HEK293 (cell line): ENCODE measurements around the gene STK24.

Experiments used
- CTCF ChIA-PET: fragments of 350-600 bp; formaldehyde crosslinking; extraction: SDS; loops from one replicate; lab custom pipeline; 2021; ENCODE audit warnings: antibody characterized with exemption; lab: Yijun Ruan, JAX
- POLR2A ChIA-PET: fragments of 300-600 bp; formaldehyde crosslinking; extraction: SDS; loops from one replicate; lab custom pipeline; 2020; ENCODE audit warnings: antibody characterized with exemption, inconsistent platforms; lab: Yijun Ruan, JAX
- H3K27ac ChIP-seq: fragments of 200-500 bp; sonication (Bioruptor generic); 2 replicates; pipeline ENCODE4 v1.5.1; 2014; ENCODE audit warnings: low read depth, low read length, control low read depth, inconsistent platforms; ENCODE audit errors: extremely low read depth
- H3K36me3 ChIP-seq, 2 experiments: fragments of 200-500 bp in 1 of 2; sonication (Bioruptor generic) in 1 of 2; 1 replicate in 1 of 2; 2 replicates in 1 of 2; pipeline ENCODE4 v1.5.1; 2014 to 2017; ENCODE audit warnings: inconsistent platforms in 2 of 2, low read length in 2 of 2; ENCODE audit not compliant: control insufficient read depth in 2 of 2, insufficient read depth in 1 of 2
- H3K4me1 ChIP-seq: fragments of 200-500 bp; sonication (Bioruptor generic); 2 replicates; pipeline ENCODE4 v1.5.1; 2014; ENCODE audit warnings: mild to moderate bottlenecking, low read length, inconsistent platforms; ENCODE audit not compliant: control insufficient read depth, insufficient read depth
- H3K4me3 ChIP-seq: 2 replicates; pipeline ENCODE4 v1.5.1; 2011; ENCODE audit warnings: low read depth, mild to moderate bottlenecking, control low read depth, low read length, moderate library complexity
- H3K9me3 ChIP-seq: fragments of 200-500 bp; sonication (Bioruptor generic); 2 replicates; pipeline ENCODE4 v1.5.1; 2014; ENCODE audit warnings: low read depth, low read length, inconsistent platforms; ENCODE audit not compliant: control insufficient read depth, insufficient read depth
- FEZF1 ChIP-seq: fragments of 450-650 bp; formaldehyde crosslinking; IDR thresholded peaks from 2 replicates; pipeline ENCODE4 v1.5.1; 2016; ENCODE audit warnings: missing biosample characterization, missing genetic modification characterization
- HIC1 ChIP-seq: fragments of 450-650 bp; formaldehyde crosslinking; IDR thresholded peaks from 2 replicates; pipeline ENCODE4 v1.5.1; 2016; ENCODE audit warnings: missing biosample characterization, missing genetic modification characterization
- KLF1 ChIP-seq: fragments of 450-650 bp; formaldehyde crosslinking; IDR thresholded peaks from 2 replicates; pipeline ENCODE4 v1.5.1; 2016; ENCODE audit warnings: missing biosample characterization, missing genetic modification characterization
- PRDM1 ChIP-seq: fragments of 450-650 bp; formaldehyde crosslinking; IDR thresholded peaks from 2 replicates; pipeline ENCODE4; 2016; ENCODE audit warnings: missing biosample characterization, missing genetic modification characterization
- PRDM10 ChIP-seq: fragments of 450-650 bp; formaldehyde crosslinking; IDR thresholded peaks from 2 replicates; pipeline ENCODE4 v1.5.1; 2016; ENCODE audit warnings: missing biosample characterization, missing genetic modification characterization
- SP2 ChIP-seq: fragments of 450-650 bp; formaldehyde crosslinking; IDR thresholded peaks from 2 replicates; pipeline ENCODE4 v1.5.1; 2016; ENCODE audit warnings: missing biosample characterization, missing genetic modification characterization
- SP7 ChIP-seq: fragments of 450-650 bp; formaldehyde crosslinking; IDR thresholded peaks from 2 replicates; pipeline ENCODE4 v1.5.1; 2016; ENCODE audit warnings: missing biosample characterization, missing genetic modification characterization
- TRIM28 ChIP-seq: IDR thresholded peaks from 2 replicates; pipeline ENCODE4 v1.6.1; 2011; ENCODE audit warnings: low read length, control low read depth, borderline replicate concordance
- YY1 ChIP-seq: fragments of 450-650 bp; formaldehyde crosslinking; IDR thresholded peaks from 2 replicates; pipeline ENCODE4 v1.5.1; 2018; ENCODE audit warnings: missing biosample characterization, missing genetic modification characterization
- ZBTB17 ChIP-seq: fragments of 450-650 bp; formaldehyde crosslinking; IDR thresholded peaks from 2 replicates; pipeline ENCODE4 v1.5.1; 2016; ENCODE audit warnings: missing biosample characterization, missing genetic modification characterization
- ZNF10 ChIP-seq: fragments of 450-650 bp; formaldehyde crosslinking; IDR thresholded peaks from 2 replicates; pipeline ENCODE4 v1.5.1; 2017; ENCODE audit warnings: missing biosample characterization, missing genetic modification characterization
- ZNF26 ChIP-seq: fragments of 450-650 bp; formaldehyde crosslinking; IDR thresholded peaks from 2 replicates; pipeline ENCODE4 v1.5.1; 2016; ENCODE audit warnings: missing biosample characterization, missing genetic modification characterization
- ZNF341 ChIP-seq: fragments of 450-650 bp; formaldehyde crosslinking; IDR thresholded peaks from 2 replicates; pipeline ENCODE4; 2016; ENCODE audit warnings: low read depth, missing biosample characterization, missing genetic modification characterization
- ZNF423 ChIP-seq: fragments of 450-650 bp; formaldehyde crosslinking; IDR thresholded peaks from 2 replicates; pipeline ENCODE4 v1.5.1; 2016; ENCODE audit warnings: missing biosample characterization, missing genetic modification characterization
- ZNF501 ChIP-seq: fragments of 450-650 bp; formaldehyde crosslinking; IDR thresholded peaks from 2 replicates; pipeline ENCODE4 v1.5.1; 2016; ENCODE audit warnings: missing biosample characterization, missing genetic modification characterization
- ZNF600 ChIP-seq: fragments of 450-650 bp; formaldehyde crosslinking; IDR thresholded peaks from 2 replicates; pipeline ENCODE4 v1.5.1; 2016; ENCODE audit warnings: missing biosample characterization, missing genetic modification characterization
- ZNF660 ChIP-seq: fragments of 450-650 bp; IDR thresholded peaks from 2 replicates; pipeline ENCODE4 v1.5.1; 2018; ENCODE audit warnings: missing biosample characterization, mild to moderate bottlenecking, missing genetic modification characterization
- ZNF664 ChIP-seq: fragments of 450-650 bp; formaldehyde crosslinking; IDR thresholded peaks from 2 replicates; pipeline ENCODE4 v1.5.1; 2016; ENCODE audit warnings: missing biosample characterization, missing genetic modification characterization
- ZXDB ChIP-seq: fragments of 450-650 bp; formaldehyde crosslinking; IDR thresholded peaks from 2 replicates; pipeline ENCODE4 v1.5.1; 2016; ENCODE audit warnings: missing biosample characterization, missing genetic modification characterization
- TF ChIP-seq, protein P1 (sequence below): fragments of 450-650 bp; IDR thresholded peaks from 2 replicates; pipeline ENCODE4 v1.5.1; 2018; ENCODE audit warnings: missing biosample characterization, mild to moderate bottlenecking, missing genetic modification characterization

Gene STK24

GRCh38 chr13:98571955-98572662, 4.8 kb downstream of the STK24 start (continued):
- TF ChIP-seq ZNF26 (tag by site-specific recombination) (no peak), FEZF1 (tag by site-specific recombination) (peak; percentile 81), HIC1 (tag by site-specific recombination) (0 out of 2 replicates have a peak, but pooled peaks have one; percentile 29), SP7 (tag by site-specific recombination) (peak; percentile 69), SP2 (no peak), ZNF501 (tag by site-specific recombination) (0 out of 2 replicates have a peak, but pooled peaks have one; percentile 21), ZNF423 (peak; percentile 46), KLF1 (peak; percentile 91)
- TF ChIP-seq, protein P1, sequence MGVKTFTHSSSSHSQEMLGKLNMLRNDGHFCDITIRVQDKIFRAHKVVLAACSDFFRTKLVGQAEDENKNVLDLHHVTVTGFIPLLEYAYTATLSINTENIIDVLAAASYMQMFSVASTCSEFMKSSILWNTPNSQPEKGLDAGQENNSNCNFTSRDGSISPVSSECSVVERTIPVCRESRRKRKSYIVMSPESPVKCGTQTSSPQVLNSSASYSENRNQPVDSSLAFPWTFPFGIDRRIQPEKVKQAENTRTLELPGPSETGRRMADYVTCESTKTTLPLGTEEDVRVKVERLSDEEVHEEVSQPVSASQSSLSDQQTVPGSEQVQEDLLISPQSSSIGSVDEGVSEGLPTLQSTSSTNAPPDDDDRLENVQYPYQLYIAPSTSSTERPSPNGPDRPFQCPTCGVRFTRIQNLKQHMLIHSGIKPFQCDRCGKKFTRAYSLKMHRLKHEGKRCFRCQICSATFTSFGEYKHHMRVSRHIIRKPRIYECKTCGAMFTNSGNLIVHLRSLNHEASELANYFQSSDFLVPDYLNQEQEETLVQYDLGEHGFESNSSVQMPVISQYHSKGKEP (tag by site-specific recombination): 0 out of 2 replicates have a peak, but pooled peaks have one; percentile 18

- peak overlapping the region; percentile 7; the same call in 1 of the 2 replicates for H3K4me3 ChIP-seq
- TF ChIP-seq FEZF1 (tag by site-specific recombination) (peak; percentile 65), ZNF600 (peak; percentile 56), ZNF664 (tag by site-specific recombination) (no peak), PRDM10 (peak; percentile 32), ZNF660 (peak; percentile 96), PRDM1 (0 out of 2 replicates have a peak, but pooled peaks have one; percentile 9), ZBTB17 (tag by site-specific recombination) (peak; percentile 67; the same call in 1 of the 2 replicates), ZXDB (tag by site-specific recombination) (no peak), ZNF10 (tag by site-specific recombination) (peak; percentile 39; the same call in 1 of the 2 replicates), YY1 (no peak), TRIM28 (peak; percentile 17; the same call in 1 of the 2 replicates), ZNF341 (tag by site-specific recombination) (peak; percentile 49; the same call in 1 of the 2 replicates)
- TF ChIP-seq, all 188 proteins: peak for 9
- POLR2A ChIA-PET: interaction anchor here (0.9 kb wide), 1 partner anchor 63 kb away, joined by 3 read pairs; no protein-coding TSS in a partner anchor
- CTCF ChIA-PET: interaction anchor here (1.0 kb wide), 1 partner anchor 83 kb away, joined by 4 read pairs; no protein-coding TSS in a partner anchor
- peaks cover 16% of the 10 kb centered on the region for H3K4me1 ChIP-seq
- no peaks in the 10 kb centered on the region; a peak in 1 of 3 replicates for H3K36me3 ChIP-seq
- H3K27ac ChIP-seq: peak overlapping the region; percentile 54
- no peaks in the 10 kb centered on the region for H3K9me3 ChIP-seq
Measured at GRCh38 chr13:98570929-98571372, 6.0 kb downstream of the STK24 start.
